Epithelial cell of proximal tubule (primary cell): Measurements from ENCODE around the gene TTC4. TPM values are rescaled to one million over a fixed set of nuclear protein-coding genes. Genes with fewer than 3 reads are reported as not detected.

Experiments
- DNase-seq: peaks from one replicate; pipeline ENCODE4 v3.0.0-alpha.2; 2011; ENCODE audit warnings: low read depth
- H3K4me3 ChIP-seq: 2 replicates; pipeline ENCODE4 v1.5.1; 2011; ENCODE audit warnings: low read depth, mild to moderate bottlenecking, low read length
- CTCF ChIP-seq: conservative IDR thresholded peaks from 2 replicates; pipeline ENCODE4 v1.5.1; 2012; ENCODE audit warnings: low read depth, mild to moderate bottlenecking, low read length
- total RNA-seq: library from RNA; depleted of rRNA; stranded (reverse); fragments of >200 nt; gene quantifications from 2 replicates; pipeline ENCODE4 v1.2.3, GENCODE V29; 2015

The TTC4 gene
- total RNA-seq, 1 donor from 2014 or later = 23.1 TPM

DNA sequence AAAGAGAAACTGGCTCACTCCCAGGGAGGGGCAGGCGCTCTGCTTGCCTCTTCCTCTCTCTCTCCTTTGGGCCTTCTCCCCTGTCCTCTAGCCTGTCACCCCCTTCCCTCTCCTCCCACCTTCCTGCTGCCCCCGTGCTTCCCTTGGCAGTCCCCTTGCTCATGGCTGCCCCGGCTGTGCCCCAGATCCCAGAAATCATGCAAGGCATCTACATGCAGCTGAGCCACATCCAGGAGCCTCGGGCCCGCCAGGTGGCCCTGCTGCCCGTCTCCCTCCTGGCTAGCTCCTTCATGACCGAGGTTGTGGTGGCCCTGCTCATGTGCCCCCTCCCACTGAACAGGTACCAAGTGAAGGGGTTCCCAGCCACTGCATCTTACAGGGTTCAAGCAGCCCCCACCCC, 36.0 kb upstream of the TTC4 start:
- H3K4me3 ChIP-seq = no peak overlapping the region
- TF ChIP-seq CTCF = no peak
- DNase-seq = no peak

- TF ChIP-seq CTCF = no peak
- DNase-seq = no peak
- no peak overlapping the region for H3K4me3 ChIP-seq
Measured at GRCh38 chr1:54680387-54680786, 35.3 kb upstream of the TTC4 start.

GRCh38 chr1:54681358-54681757, 34.3 kb upstream of the TTC4 start:
- no peak overlapping the region for H3K4me3 ChIP-seq
- DNase-seq = no peak
- no peak for TF ChIP-seq CTCF

DNA sequence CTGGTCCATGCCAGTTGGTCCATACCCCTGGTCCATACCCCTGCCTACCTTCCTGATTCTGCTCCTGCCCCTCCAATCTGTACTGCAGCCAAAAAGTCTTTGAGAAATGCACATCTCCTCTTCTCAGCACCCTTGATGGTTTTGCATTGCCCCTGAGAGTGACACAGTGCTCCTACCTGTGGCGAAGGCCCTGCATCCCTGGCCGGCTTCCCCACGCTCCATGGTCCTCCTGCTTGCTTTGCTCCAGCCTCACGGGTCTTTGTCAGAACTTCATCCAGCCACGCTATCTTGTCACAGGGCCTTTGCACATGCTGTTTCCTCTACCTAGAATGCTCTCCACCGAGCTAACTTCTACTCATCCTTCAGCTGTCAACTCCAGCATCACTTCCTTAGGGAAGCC, 32.2 kb upstream of the TTC4 start:
- no peak for TF ChIP-seq CTCF
- H3K4me3 ChIP-seq = no peak overlapping the region
- DNase-seq = no peak

GRCh38 chr1:54685335-54685905, 30.2 kb upstream of the TTC4 start:
- no peak overlapping the region for H3K4me3 ChIP-seq
- no peak for DNase-seq
- no peak for TF ChIP-seq CTCF

GRCh38 chr1:54686155-54686554, 29.5 kb upstream of the TTC4 start:
- DNase-seq = no peak

More at GRCh38 chr1:54686155-54686554, 29.5 kb upstream of the TTC4 start:
- no peak overlapping the region for H3K4me3 ChIP-seq
- no peak for TF ChIP-seq CTCF
